SKM-1 (cell line): ENCODE measurements around the gene EYS.
"Not testable (repeated sequence)": the region's sequence is repeated elsewhere in the genome, so short reads cannot be mapped to it uniquely, and the experiment has no call there.

Experiments
- DNase-seq: peaks from one replicate; lab custom pipeline; 2025; ENCODE audit not compliant: unreplicated experiment; lab: John Stamatoyannopoulos, UW

EYS gene

DNA sequence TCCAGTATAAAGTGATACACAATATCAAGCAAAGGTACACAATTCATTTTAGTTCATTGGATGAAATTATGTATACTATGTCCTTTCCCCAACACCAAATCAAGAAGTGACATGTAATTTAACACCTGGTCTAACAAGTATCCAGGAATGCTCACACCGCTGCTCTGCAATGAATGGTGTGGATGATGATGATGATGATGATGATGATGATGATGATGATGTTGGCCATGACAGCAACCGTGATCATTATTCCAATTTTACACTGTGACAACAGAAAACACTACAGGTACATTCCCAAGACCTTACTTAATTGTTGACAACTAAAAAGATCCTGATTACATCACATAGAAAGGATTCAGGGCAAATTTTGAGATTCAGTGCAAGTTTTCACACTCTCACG lies 1449.4 kb downstream of the EYS start:
- no peak for DNase-seq

DNA sequence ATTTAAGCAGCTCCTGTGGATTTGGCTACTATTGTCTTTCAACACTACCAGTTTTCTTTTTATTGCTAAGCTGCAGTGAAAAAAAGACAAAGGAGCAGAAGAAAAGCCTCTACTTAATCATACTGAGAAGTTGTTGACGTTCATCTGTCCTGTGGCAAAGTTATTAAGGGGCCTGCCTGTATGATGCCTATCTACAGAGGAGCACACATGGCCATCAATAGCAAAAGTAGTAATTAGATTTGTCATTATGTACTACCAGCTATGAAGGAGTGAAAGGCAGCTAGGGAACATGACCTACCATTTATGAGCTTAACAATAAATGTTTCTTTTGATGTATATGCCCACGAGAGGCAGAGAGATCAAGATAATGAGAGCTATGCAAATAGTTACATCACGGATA lies 1450.5 kb downstream of the EYS start:
- no peak for DNase-seq

DNA sequence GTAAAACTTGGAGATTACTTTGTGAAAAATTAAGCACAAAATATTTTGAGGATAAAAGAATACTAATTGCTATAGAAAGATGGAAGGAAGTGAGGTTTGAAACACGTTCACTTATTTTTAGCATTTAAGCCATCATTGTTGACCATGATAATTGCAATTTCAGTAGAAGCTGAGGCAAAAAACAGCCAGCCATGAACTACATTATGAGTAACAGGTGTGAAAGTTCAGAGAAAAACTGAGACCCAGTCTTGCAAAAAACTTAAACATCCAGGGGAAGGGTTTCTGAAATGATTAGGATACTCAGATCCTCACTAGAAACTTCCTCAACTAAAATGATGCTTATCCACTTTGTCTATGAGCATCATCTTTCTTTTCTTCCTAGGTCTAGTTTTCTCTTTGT lies 1452.0 kb downstream of the EYS start:
- no peak for DNase-seq

DNA sequence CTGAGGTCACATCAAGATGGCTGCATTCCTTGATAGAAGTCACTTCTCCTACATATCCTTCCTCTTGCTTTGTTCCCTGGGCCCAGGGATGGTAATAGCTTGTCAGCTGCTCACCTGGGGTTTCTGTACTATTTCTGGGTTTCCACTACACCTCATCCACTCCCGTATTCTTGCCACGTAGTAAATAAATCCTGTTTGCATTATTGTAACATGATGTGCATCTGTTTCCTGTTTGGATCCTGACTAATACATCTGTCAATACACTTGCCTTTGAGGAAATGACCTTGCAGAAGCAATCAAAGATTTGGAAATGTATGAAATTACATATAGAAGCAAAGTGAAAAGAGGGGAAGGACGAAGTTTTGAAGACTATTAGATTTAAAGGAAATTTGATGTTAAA lies 1452.5 kb downstream of the EYS start:
- no peak for DNase-seq

DNA sequence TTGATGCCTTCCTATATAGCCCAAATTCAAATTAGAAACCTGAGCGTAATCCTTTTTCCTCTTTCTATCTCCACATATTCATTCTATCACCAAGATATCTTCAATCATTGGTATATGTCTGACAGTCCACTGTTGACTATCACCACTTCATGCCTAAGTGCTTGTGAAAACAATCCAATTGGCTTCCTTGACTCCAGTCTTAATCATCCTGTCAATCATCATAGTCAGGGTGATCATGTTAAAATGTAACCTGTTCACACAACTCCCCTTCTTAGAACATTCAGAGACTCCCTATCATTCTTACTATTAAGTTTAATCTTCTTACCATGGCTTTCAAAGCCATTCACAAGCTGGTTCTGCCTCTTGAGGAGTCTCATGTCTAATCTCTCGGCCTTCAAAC lies 1454.8 kb downstream of the EYS start:
- no peak for DNase-seq

DNA sequence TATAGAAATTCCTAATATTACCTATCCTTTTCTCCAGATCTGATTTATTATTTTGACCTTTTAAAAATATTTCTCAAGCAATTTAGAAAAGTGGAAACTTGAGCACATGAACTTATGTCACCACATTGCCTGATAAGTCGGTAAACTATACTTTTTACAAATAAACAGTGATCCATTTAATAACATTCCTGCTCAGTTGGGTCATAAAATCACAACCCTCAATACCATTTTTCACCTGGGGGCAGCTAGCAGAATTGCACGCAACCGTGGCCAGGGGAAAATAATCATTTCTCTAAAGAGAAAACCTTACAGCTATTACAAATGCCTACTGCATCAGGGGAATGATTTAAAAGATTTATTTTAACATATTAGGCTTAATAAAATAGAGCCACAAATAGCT lies 1456.9 kb downstream of the EYS start:
- no peak for DNase-seq

DNA sequence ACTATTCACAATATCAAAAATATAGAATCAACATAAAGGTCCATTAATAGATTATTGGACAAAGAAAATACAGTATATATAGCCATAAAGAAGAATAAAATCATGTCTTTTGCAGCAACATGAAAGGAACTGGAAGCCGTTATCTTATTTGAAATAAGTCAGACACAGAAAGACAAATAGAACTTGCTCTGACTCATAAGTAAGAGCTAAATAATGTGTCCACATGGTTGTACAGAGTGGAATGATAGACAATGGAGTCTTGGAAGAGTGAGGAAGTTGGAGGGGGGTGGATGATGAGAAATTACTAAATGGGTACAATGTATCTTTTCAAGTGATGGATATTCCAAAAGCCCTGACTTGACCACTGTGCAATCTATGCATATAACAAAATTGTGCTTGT lies 1457.9 kb downstream of the EYS start:
- no peak for DNase-seq

DNA sequence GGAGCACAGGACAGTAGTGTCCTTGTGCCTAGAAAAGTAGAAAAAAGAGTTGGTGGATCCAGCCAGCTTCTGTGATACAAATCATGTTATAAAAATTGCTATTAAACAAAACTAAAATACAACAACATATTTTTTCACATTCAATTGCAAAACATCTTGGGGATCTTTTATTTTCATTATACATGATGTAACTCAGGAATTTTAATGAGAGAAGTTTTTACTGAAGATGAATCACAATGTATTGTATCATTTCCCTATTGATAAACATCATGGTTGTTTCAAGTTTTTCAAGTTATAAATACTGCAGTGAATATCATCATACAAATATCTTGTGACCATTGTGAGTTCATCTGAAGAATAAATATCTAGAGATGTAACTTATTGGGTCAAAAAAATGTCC lies 1463.4 kb downstream of the EYS start:
- DNase-seq, result no peak

DNA sequence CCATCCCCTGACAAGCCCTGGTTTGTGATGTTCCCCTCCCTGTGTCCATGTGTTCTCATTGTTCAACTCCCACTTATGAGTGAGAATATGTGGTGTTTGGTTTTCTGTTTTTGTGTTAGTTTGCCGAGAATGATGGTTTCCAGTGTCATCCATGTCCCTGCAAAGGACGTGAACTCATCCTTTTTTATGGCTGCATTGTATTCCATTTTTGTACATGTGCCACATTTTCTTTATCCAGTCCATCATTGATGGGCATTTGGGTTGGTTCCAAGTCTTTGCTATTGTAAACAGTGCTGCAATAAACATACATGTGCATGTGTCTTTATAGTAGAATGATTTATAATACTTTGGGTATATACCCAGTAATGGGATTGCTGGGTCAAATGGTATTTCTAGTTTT lies 1468.1 kb downstream of the EYS start:
- not testable (repeated sequence) for DNase-seq

DNA sequence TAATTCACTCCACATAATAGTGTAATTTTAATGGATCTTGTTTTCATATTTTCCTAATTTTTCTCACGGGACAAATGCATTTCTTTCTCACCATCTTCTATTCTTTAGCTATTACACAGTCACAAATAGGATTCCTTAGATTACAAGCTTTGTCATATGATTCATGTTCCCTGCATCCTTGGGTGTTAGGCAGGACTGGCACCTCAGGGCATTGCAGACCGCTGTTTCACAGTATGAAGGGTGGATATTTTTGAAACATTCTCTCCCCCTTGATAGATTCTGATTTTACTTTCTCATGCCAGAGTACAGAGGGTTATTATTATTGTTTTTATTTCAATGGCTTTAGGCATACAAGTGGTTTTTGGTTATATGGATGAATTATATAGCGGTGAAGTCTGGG lies 1469.0 kb downstream of the EYS start:
- no peak for DNase-seq

DNA sequence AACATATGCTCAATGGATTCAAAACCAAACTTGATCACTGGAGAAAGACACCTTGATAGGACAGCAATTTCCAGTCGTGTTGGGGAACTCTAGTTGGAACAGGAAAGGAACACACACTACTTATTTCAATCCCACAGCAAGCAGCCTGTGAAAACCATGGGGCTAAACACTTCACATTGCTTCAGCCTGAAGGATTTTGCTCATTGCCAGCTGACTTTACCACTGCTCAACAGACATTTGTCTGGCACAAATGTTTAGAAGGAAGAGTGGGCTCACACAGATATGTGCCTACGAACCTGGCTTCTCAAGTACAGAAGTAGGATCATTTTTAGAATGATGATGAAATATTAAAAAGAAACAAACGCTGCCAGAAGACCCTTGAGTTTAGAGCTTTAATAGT lies 1473.3 kb downstream of the EYS start:
- no peak for DNase-seq

DNA sequence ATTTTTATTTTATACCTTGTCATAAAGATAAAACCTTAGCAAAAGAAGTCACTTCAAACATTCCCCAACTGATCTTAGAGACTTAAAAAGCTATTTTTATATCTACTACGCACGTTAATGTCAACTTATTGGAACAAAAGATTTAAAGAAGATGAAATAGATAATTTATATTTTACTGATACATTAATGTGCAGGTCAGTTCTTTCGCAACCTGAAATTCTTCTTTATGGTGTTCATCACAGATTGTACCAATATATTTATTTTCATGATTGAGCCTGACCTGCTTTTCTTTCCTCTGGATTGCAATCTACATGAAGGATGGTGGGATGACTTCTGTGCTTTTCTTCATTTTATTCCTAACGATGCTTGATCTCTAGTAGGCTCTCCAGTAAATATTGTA lies 1475.1 kb downstream of the EYS start:
- DNase-seq, result no peak

DNA sequence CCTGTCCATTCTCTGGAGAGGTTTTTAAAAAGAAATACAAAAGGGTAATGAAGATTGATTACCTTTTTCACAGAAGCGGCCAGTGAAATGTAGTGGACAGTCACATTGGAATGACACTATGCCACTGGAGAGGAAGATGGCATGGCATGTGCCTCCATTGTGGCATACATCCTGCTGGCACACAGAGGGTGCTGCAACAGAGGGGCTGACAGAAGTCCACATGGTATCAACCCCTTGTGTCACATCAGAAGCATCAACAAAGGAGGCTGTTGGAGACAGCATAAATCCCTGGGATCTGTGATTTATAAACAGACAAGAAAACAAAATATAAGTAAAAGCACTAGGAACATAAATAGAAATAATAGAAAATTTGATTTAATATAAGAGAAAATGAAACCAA lies 1476.5 kb downstream of the EYS start:
- DNase-seq, result no peak

DNA sequence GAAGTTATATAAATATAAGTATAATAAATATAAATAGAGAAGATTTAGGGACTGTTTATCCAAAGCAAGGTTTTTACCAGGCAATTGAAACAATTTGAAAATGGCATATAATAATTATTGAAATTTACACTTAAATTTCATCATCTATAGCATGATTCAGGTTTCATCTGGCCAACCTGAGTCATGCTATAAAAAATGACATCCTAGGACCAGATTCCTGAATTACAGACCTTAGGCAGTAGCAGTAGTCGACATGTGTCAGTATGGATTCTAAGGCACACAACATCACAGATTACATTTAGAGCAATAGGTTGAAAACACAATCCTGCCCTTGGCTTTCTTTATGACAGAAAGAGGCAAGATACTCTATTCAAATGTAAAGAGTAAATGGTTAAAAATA lies 1479.2 kb downstream of the EYS start:
- DNase-seq, result no peak

DNA sequence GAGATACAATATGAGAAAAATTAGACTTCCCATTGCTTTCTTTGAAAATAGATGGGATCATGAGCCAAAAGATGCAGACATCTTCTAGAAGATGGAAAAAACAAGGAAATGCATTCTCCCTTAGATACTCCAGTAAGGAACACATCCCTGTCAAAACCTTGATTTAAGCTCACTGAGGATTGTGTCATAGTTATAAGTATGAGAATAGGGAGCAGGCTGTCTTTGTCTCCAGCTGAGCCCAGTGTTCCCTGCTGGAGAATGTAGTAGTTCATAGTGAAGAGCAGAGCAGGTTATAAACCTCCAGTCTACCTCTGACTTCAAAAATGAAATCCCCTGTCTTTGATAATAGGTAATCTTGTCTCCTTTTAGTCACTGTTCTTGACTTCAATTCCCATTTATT lies 1481.5 kb downstream of the EYS start:
- DNase-seq, result no peak

DNA sequence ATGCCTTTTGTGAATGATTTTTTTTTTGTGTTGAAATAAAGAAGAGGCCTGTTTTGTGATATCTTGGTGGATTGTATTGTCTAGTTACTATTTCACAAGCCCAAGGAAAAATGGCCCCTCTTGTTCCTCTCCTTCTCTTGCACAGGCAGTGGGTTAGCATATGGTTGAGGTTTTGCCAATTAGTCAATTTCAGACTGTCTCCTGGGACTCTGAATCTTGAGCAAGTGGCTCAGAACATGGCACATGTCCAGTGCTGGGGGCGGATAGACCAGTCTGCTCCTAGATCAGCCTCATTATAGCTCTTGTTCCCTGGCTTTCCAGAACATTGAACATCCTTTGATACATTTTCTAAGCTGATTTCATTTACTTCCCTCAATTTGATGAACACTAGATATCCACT lies 1482.2 kb downstream of the EYS start:
- DNase-seq, result no peak

DNA sequence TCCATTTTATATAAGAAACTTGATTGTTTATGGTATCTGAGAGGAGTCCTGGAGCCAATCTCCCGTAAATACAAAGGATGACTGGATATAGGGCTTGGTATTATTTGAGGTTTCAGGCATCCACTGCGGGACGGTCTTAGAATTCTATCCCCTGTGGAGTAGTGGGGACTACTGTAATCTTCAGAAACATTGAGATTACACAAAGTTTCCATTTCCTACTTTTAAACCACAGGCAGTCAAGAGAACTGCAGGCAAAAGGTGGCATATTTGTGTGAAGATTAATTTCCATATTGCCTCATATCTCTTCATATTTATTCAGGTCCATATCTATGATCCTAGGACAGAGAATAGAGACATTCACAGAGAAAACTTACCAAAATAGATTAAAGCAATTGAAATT lies 1485.2 kb downstream of the EYS start:
- DNase-seq, result no peak

DNA sequence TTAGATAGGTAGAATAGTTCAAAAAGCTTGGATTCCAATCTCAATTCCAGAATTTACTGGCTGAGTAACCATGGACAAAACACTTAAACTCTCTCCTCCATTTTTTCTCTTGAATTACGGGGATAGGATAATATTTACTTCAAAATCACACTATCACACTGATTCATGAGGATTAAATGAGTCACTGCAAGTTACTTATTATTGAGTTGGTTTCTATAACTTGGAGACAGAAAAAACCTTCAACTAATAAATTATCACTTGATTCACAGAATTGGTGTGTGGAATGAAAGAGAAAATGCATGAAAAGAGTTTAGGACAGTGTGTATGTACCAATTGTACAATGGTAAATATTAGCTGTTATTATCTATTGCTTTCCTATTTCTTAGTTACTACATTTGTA lies 1486.2 kb downstream of the EYS start:
- no peak for DNase-seq

DNA sequence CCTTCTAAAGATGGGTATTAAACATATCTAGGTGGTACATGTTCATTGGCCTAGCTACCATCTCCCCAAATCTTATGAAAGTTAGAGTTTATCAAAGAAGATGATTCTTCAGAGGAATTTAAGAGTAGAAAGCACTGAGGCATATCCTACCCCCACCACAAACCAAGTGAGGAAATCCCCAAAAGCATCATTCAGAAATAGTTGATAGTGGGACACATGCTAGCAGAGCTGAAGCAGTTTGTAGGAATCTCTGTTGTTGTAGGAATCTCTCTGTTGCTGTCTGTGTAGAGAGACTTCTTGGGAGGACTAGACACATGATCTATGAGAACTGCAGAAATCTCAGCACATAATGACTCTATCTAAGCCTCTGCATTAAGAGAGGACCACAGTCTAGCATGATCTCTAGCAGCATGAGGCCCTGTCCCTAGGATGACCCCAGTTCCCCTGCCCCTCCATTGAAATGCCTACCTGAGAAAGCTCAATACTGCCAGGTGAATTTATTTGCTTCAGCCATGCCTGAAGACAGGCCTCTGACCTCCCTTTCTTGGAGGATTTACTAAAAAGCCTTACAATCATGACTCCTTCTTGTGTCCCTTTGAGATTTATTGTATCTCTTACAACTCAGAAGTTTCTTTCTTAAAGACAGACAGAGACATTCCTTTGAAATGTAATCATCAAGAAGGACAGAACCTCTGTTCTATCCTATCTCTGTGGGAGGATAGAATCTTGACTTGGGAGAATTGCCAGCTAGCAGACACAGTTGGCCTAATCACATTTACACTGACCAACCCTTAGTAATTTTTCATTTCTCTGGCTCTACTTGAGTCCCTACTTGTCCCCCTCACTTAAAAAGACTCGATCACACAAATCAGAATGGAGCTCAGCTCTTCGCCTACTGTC lies 1489.1 kb downstream of the EYS start:
- DNase-seq, result no peak

DNA sequence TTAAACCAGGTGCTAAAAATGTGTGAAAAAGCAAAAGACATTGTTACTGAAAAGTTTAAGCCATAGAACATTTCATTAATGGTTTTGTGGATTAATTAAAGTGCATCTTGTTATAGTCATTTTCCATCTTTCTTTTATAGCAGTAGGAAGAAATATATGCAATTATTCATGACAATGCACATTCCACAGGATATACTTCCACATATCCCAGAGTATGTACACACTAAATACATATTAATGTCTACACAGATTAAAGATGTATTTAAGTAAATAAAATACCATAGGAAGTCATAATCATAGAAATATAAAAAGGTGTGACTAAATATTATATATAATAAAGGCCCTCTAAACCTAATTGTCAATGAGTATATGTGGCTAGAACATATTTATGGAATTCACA lies 1492.7 kb downstream of the EYS start:
- DNase-seq, result no peak

DNA sequence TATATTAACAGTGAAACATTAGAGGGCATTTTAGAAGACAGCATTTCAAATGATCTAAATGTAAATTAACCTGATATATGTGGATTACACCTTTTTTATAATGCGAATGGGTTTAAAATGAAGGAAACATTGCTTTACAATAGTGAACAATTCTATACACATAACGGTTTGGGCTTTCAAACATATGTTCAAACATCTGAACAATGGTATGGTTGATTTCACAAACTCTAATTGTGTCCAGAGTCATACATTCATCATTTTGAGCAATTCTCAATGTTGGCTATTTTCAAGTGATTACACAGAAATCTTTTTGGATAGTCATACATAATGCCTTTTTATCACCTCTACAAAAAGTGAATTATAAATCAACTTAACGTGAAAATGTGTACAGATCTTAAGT lies 1493.3 kb downstream of the EYS start:
- no peak for DNase-seq

DNA sequence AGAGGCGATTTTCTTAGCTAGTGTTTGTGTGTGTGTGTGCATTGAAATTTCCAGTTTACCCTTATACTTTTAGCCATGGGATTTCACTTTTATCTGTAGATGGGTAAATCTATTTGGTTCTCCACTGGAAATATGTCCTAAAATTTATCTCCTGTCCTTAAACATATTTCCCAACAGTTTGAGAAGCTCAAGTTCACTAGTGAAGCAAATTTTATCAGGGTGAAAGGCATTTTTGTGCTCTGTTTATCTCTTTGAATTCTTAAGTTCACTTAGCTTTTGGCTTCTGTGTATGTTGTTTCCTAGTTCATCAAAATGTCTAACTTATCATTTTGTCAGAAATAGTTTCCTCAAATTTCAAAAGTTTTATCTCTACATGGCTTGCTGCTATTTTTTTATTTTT lies 1509.8 kb downstream of the EYS start:
- no peak for DNase-seq

DNA sequence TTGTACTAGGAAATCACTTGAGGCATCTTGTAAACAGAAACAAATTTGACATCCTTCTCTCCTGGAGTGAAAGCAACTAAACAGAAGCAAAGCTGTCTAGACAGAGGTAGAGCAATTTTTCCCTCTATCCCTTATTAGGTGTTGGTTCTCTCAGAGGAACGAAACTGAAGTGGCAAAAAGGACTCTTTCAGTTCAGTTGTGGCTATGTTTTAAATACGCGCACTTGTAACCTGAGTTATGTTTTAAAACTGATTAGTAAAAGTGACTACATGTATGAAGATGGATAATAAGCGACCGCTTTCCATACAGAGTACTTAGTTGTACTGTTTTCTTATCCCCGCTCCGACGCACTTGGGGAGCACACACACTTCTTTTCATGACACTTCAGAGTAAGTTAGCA lies 1520.4 kb downstream of the EYS start:
- no peak for DNase-seq
